GM10248 (cell line): Measurements from ENCODE around the gene MORN1.

Source experiments
- CTCF ChIA-PET: fragments of 300-600 bp; sonication (Branson Sonifier 250); formaldehyde crosslinking; extraction: SDS; loops from one replicate; lab custom pipeline; 2021; ENCODE audit warnings: antibody characterized with exemption; lab: Yijun Ruan, JAX
- POLR2A ChIA-PET: fragments of 350-650 bp; sonication (Branson Sonifier 250); formaldehyde crosslinking; extraction: SDS; loops from one replicate; lab custom pipeline; 2020; ENCODE audit warnings: antibody characterized with exemption; lab: Yijun Ruan, JAX
- DNase-seq: peaks from one replicate; pipeline ENCODE4 v3.0.0; 2012; ENCODE audit errors: extremely low spot score
- TF ChIP-seq, protein P1 (sequence below): IDR thresholded peaks from 2 replicates; pipeline ENCODE4 v1.5.1; 2012; ENCODE audit warnings: mild to moderate bottlenecking, low read depth; ENCODE audit errors: extremely low read depth, missing control alignments, control extremely low read depth

Gene MORN1

DNA sequence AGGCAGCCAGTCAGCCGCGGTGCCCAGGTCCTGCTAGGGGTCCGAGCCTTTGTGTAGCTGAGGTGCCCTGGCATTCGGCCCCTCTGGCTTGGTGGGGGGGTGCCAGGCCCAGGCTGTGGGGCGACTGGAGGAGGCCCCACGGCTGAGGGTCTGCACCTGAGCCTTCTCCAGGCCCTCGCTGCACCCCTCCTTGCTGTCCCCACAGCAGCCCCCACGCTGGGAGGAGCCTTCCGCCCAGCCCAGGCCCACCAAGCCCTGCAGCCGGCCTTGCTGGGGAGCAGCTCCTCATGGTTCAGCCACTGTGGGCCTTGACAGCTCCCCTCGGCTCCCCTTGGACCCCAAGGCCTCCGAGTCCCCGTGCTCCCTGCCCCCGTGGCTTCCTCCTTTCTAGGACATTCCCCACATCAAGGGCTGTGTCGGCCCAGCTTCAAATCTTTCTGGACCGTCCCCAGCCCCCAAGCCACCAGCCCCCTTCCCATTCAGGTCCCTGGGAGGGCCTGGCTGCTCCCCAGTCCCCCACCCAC, 67.8 kb downstream of the MORN1 start:
- TF ChIP-seq, protein P1, sequence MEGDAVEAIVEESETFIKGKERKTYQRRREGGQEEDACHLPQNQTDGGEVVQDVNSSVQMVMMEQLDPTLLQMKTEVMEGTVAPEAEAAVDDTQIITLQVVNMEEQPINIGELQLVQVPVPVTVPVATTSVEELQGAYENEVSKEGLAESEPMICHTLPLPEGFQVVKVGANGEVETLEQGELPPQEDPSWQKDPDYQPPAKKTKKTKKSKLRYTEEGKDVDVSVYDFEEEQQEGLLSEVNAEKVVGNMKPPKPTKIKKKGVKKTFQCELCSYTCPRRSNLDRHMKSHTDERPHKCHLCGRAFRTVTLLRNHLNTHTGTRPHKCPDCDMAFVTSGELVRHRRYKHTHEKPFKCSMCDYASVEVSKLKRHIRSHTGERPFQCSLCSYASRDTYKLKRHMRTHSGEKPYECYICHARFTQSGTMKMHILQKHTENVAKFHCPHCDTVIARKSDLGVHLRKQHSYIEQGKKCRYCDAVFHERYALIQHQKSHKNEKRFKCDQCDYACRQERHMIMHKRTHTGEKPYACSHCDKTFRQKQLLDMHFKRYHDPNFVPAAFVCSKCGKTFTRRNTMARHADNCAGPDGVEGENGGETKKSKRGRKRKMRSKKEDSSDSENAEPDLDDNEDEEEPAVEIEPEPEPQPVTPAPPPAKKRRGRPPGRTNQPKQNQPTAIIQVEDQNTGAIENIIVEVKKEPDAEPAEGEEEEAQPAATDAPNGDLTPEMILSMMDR, result no peak
- ChIA-PET CTCF (no interaction called here), POLR2A (no interaction called here)
- no peak for DNase-seq

DNA sequence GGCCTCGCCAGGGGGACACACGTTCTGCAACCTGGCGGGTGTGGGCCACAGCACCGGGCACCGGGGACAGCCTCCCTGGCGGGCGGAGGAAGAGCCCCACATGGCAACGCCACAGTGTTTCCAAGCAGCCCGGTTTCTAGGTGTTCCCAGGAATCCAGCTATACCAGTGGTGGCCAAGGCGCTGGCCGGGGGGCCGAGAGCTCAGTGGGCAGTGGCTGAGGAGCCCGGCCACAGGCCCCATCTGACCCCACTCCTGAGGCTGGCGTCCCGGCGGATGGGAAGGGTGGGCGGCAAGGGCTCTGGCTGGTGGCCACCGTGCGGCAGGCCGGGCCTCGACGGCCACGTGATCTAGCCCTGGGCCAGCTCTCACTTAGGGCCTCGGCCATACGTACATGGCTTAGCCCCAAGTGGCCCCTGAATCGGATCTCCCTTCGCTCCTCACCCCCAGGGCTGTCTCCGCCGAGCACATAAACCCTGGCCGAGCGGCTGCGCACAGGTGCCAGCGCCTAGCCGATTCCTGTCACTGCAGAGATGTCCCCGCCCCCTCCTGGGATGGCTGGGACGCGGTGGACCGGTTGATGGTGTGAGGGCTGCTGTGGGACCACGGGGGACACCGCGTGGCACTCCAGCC, 68.7 kb downstream of the MORN1 start:
- ChIA-PET CTCF (no interaction called here), POLR2A (no interaction called here)
- TF ChIP-seq, protein P1, result no peak
- DNase-seq, result no peak

DNA sequence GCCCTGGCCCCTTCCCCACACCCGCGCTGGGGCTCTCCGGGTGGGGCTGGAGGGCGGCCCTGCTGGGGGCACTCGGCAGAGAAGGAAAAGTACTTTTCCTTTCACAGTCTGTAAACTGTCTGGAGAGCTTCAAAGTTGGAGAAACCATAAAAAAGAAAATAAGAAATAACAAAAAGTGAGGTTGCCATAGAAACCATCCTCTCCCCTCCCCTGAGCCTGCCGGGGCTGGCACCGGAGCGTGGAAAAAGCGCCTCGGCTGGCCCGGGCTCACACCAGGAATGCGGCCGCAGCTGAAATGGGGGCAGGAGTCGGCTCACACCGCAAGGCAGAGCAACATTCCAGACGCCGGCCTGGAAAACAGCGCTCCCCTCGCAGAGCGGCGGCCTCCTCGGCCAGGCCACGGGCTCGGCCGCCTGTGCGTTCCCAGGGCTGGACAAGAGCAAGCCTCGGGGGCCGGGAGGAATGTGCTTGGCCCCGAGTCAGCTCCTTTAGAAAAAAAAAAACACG, 69.2 kb downstream of the MORN1 start:
- ChIA-PET POLR2A (no interaction called here), CTCF (no interaction called here)
- TF ChIP-seq, protein P1, result no peak
- no peak for DNase-seq

DNA sequence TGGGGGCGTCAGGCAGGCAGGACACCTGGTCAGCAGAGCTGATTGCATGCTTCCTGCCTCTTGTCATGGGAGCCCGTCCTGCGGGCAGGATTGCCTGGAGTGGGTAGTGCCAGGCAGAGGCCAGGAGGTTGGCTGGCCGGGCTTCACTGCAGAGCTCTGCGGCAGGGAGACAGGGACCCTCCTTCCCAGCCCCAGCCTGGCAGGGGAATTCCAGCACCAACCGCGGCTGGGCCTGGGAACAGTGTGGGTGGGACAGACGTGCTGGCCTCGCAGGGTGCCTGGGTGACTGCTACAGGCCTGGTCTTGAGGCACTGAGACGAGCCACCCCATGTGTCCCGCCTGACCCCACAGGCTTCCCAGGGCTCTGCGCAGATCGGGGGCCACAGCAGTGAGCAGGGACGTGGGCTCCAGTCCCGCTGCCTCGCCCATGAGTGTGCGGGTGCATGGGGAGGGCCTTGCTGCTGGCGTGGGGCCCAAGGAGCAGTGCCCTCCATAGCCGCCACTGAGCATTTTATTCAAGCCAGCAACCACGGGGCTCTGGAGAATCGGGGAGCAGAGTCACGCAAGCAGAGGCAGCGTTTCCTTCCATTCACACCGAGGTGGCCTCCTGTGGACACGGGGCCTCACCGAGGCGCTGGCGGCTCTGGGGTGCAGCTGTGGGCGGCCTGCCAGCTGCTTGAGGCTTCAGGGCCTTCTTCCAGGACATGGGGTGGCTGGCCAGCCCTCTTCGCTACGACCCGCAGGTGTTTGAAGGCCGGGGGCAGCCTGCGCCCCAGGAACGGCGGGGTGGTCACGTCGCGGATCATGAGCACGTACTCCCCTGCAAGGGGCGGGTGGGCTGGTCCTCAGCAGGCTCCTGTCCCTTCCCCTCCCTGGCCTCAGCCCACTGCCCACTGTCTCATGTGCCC, 70.3 kb downstream of the MORN1 start:
- ChIA-PET CTCF (interaction anchor here (1.2 kb wide), 1 partner anchor 9 kb away, joined by 4 read pairs; no protein-coding TSS in a partner anchor), POLR2A (no interaction called here)
- DNase-seq, result no peak
- TF ChIP-seq, protein P1, result no peak

DNA sequence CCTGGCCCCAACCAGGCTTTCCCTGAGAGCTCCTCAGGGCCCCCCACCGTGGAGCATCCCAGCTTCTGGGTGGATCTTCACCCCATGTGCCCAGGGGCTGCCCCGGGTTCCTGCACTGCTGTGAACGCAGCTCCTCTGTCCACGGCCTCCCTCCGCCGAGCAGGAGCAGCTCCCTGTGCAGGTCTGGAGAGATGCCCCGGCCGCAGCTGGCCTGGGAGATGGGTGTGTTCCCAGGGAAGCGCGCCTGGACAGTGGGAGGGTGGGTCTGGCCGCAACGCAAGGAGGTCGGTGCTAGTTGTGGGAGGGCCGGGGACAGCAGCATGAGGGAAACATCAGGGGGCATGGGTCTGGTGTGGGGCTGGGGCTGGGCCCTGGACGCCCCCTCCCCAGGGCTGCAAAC, 71.3 kb downstream of the MORN1 start:
- ChIA-PET POLR2A (no interaction called here), CTCF (interaction anchor here (1.2 kb wide), 1 partner anchor 8 kb away, joined by 4 read pairs; no protein-coding TSS in a partner anchor)
- TF ChIP-seq, protein P1, result no peak
- no peak for DNase-seq

DNA sequence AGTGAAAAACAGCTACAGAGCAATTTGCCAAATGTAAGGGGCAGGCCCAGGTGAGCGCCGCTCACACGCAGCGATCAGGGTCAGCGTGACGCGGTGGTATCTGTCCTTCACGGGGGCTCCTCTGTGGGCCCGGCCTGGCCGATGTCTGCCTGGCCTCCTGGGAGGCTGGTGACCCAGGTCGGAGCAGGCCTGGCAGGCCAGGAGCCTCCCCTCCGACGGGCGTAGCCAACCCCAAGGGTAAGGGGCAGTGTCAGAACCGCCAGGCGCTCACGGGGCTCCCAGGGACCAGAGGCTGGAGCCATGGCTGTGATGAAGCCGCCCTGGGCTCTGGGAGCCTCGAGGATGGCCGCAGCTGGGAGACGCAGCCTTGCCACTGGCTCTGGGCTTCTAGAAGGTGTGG, 72.1 kb downstream of the MORN1 start:
- ChIA-PET POLR2A (no interaction called here), CTCF (no interaction called here)
- TF ChIP-seq, protein P1, result no peak
- DNase-seq, result no peak
